Trophoblast cell (in vitro differentiated cells and primary cell): ENCODE results near the gene TNK1.
A peak's percentile ranks its signal among the peaks of the same experiment; 100 is the strongest.

Experiments used
- DNase-seq, 2 donors: peaks; one replicate each; pipeline ENCODE4 v3.0.0-alpha.2; 2016
- H2AFZ ChIP-seq: 2 replicates; pipeline ENCODE4 v1.6.1; 2013; ENCODE audit warnings: low read length, moderate library complexity, mild to moderate bottlenecking; ENCODE audit not compliant: insufficient read depth, poor library complexity
- H2AK5ac ChIP-seq: 2 replicates; pipeline ENCODE4 v1.6.1; 2013; ENCODE audit warnings: mild to moderate bottlenecking, low read length
- H2BK120ac ChIP-seq: 2 replicates; pipeline ENCODE4 v1.6.1; 2013; ENCODE audit warnings: low read length, mild to moderate bottlenecking, moderate library complexity; ENCODE audit not compliant: insufficient read depth, poor library complexity
- H2BK12ac ChIP-seq: 2 replicates; pipeline ENCODE4 v1.6.1; 2013; ENCODE audit warnings: mild to moderate bottlenecking, low read length, moderate library complexity
- H2BK5ac ChIP-seq: 2 replicates; pipeline ENCODE4 v1.6.1; 2013; ENCODE audit warnings: low read length, low read depth, moderate library complexity, mild to moderate bottlenecking; ENCODE audit not compliant: poor library complexity
- H3K14ac ChIP-seq: 2 replicates; pipeline ENCODE4 v1.6.1; 2013; ENCODE audit warnings: mild to moderate bottlenecking, low read length
- H3K18ac ChIP-seq: 2 replicates; pipeline ENCODE4 v1.6.1; 2013; ENCODE audit warnings: mild to moderate bottlenecking, low read length
- H3K23ac ChIP-seq: 2 replicates; pipeline ENCODE4 v1.6.1; 2013; ENCODE audit warnings: low read length
- H3K27ac ChIP-seq: 2 replicates; pipeline ENCODE4 v1.5.1; 2013; ENCODE audit warnings: low read depth, mild to moderate bottlenecking, inconsistent platforms, low read length, moderate library complexity
- H3K27me3 ChIP-seq: 2 replicates; pipeline ENCODE4 v1.6.1; 2013; ENCODE audit warnings: inconsistent platforms, mild to moderate bottlenecking, low read length, moderate library complexity; ENCODE audit not compliant: insufficient read depth
- H3K36me3 ChIP-seq, 2 experiments: 1 replicate in 1 of 2; 2 replicates in 1 of 2; pipeline ENCODE4 v1.6.1; 2013; ENCODE audit warnings: low read length in 2 of 2, mild to moderate bottlenecking in 2 of 2, moderate library complexity in 1 of 2; ENCODE audit not compliant: insufficient read depth in 2 of 2, control insufficient read depth in 1 of 2
- H3K4ac ChIP-seq: 2 replicates; pipeline ENCODE4 v1.6.1; 2013; ENCODE audit warnings: low read depth, mild to moderate bottlenecking, low read length, moderate library complexity
- H3K4me1 ChIP-seq, 2 experiments: 1 replicate in 1 of 2; 2 replicates in 1 of 2; pipeline ENCODE4 v1.6.1; 2013; ENCODE audit warnings: low read length in 2 of 2, mild to moderate bottlenecking in 2 of 2, moderate library complexity in 1 of 2; ENCODE audit not compliant: insufficient read depth in 2 of 2, control insufficient read depth in 1 of 2
- H3K4me2 ChIP-seq: 2 replicates; pipeline ENCODE4 v1.6.1; 2013; ENCODE audit warnings: inconsistent platforms, mild to moderate bottlenecking, low read length, moderate library complexity
- H3K4me3 ChIP-seq: 2 replicates; pipeline ENCODE4 v1.5.1; 2013; ENCODE audit warnings: mild to moderate bottlenecking, low read depth, low read length, inconsistent platforms
- H3K79me1 ChIP-seq: one replicate; pipeline ENCODE4 v1.6.1; 2013; ENCODE audit warnings: low read length
- H3K79me2 ChIP-seq: 2 replicates; pipeline ENCODE4 v1.6.1; 2013; ENCODE audit warnings: low read length, mild to moderate bottlenecking; ENCODE audit not compliant: control insufficient read depth, insufficient read depth, poor library complexity
- H3K9ac ChIP-seq: 2 replicates; pipeline ENCODE4 v1.6.1; 2013; ENCODE audit warnings: mild to moderate bottlenecking, low read length
- H3K9me3 ChIP-seq: 2 replicates; pipeline ENCODE4 v1.6.1; 2013; ENCODE audit warnings: low read depth, mild to moderate bottlenecking, control low read depth, inconsistent platforms, low read length; ENCODE audit not compliant: insufficient read depth
- H4K12ac ChIP-seq: 2 replicates; pipeline ENCODE4 v1.6.1; 2013; ENCODE audit warnings: low read depth, mild to moderate bottlenecking, low read length, moderate library complexity
- H4K8ac ChIP-seq: 2 replicates; pipeline ENCODE4 v1.6.1; 2013; ENCODE audit warnings: low read depth, mild to moderate bottlenecking, low read length, moderate library complexity
- H4K91ac ChIP-seq: one replicate; pipeline ENCODE4 v1.6.1; 2013; ENCODE audit warnings: low read depth, mild to moderate bottlenecking, low read length, moderate library complexity
- WGBS: extraction: QIAGEN DNeasy Blood & Tissue Kit; methylation state at CpG from one replicate; pipeline ENCODE4 v1.1.7; 2013; ENCODE audit warnings: missing lambda C conversion rate; ENCODE audit not compliant: insufficient read length, insufficient coverage; ENCODE audit errors: extremely low coverage; 5-methylcytosine and 5-hydroxymethylcytosine counted together

Gene TNK1

GRCh38 chr17:7437369-7437863 lies 56.5 kb downstream of the TNK1 start:
- peak overlapping the region; percentile 68 for H2AFZ ChIP-seq
- H3K4ac ChIP-seq, result no peak overlapping the region
- no peak overlapping the region for H3K14ac ChIP-seq
- no CpG with 5 or more reads among the region's 31 CpGs for WGBS
- H3K79me1 ChIP-seq, result peaks cover 18% of the 10 kb centered on the region
- H2BK120ac ChIP-seq, result no peak overlapping the region
- H4K91ac ChIP-seq, result peak overlapping the region; percentile 22
- no peak overlapping the region for H3K23ac ChIP-seq
- peaks cover 4% of the 10 kb centered on the region for H3K79me2 ChIP-seq
- peaks cover 18% of the 10 kb centered on the region for H3K27me3 ChIP-seq
- peak overlapping the region; percentile 94 for H3K4me2 ChIP-seq
- H3K27ac ChIP-seq, result no peak overlapping the region
- no peak overlapping the region for H4K12ac ChIP-seq
- H2BK12ac ChIP-seq, result no peak overlapping the region
- peak overlapping the region; percentile 38 for H3K18ac ChIP-seq
- H3K9ac ChIP-seq, result no peak overlapping the region
- no peaks in the 10 kb centered on the region for H3K36me3 ChIP-seq
- peak overlapping the region; percentile 32 for H2AK5ac ChIP-seq
- no peak overlapping the region for H3K4me3 ChIP-seq
- H4K8ac ChIP-seq, result no peak overlapping the region
- no peak overlapping the region for H2BK5ac ChIP-seq
- H3K9me3 ChIP-seq, result peaks cover 2% of the 10 kb centered on the region
- peaks cover 25 to 33% of the 10 kb centered on the region in 2 experiments for H3K4me1 ChIP-seq
- no peak for DNase-seq

GRCh38 chr17:7437950-7438614 lies 57.2 kb downstream of the TNK1 start:
- H3K9ac ChIP-seq, result peak overlapping the region; percentile 30
- H3K4me3 ChIP-seq, result peak overlapping the region; percentile 60
- peak overlapping the region; percentile 3 for H4K8ac ChIP-seq
- peaks cover 4% of the 10 kb centered on the region for H3K79me2 ChIP-seq
- H2BK12ac ChIP-seq, result no peak overlapping the region
- H3K27ac ChIP-seq, result no peak overlapping the region
- peak overlapping the region; percentile 19 for H3K18ac ChIP-seq
- H3K9me3 ChIP-seq, result peaks cover 2% of the 10 kb centered on the region
- H3K4me2 ChIP-seq, result peak overlapping the region; percentile 94
- WGBS, result no CpG with 5 or more reads among the region's 48 CpGs
- no peak overlapping the region for H3K14ac ChIP-seq
- peaks cover 25 to 33% of the 10 kb centered on the region in 2 experiments for H3K4me1 ChIP-seq
- no peak overlapping the region for H2BK5ac ChIP-seq
- peak in 1 of 2 donors; percentile 30 for DNase-seq
- no peaks in the 10 kb centered on the region for H3K36me3 ChIP-seq
- H4K91ac ChIP-seq, result no peak overlapping the region
- peak overlapping the region; percentile 6 for H2AFZ ChIP-seq
- H3K23ac ChIP-seq, result no peak overlapping the region
- H3K27me3 ChIP-seq, result peaks cover 18% of the 10 kb centered on the region
- no peak overlapping the region for H4K12ac ChIP-seq
- no peak overlapping the region for H2AK5ac ChIP-seq
- H3K4ac ChIP-seq, result peak overlapping the region; percentile 28
- H2BK120ac ChIP-seq, result no peak overlapping the region
- peaks cover 18% of the 10 kb centered on the region for H3K79me1 ChIP-seq

DNA sequence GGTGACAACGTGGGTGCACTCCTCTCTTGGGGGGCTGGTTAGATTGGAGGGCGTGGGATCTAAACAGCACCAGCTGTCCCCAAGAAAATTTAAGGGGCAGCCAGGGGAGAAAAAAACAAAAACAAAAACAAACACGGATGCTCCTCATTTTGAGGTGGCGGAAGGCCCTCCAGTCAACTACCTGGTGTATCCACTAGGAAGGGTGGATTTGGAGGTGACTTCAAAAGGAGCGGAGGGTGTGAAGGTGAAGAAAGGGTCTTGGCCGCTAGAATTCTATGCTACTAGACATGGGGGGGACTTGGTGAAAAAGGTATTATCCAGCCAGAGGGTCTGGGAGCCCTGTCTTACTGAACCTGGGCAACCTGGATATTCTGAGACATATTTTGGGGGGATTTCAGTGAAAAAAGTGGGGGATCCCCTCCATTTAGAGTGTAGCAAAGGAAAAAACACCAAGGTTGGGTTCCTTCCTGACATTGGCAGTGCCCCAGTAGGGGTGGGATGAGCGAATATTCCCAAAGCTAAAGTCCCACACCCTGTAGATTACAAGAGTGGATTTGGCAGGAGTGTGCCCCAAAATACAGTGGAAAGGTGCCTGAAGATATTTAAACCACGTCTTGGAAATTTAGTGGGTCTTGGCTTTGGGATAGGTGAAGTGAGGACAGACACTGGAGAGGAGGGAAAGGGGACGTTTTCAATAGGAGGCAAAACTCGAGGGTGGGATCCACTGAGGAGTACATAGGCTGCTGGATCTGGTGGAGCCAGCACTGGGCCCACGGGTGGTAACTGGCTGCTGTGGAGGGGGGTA lies 58.0 kb downstream of the TNK1 start:
- no CpG with 5 or more reads among the region's 11 CpGs for WGBS
- Histone ChIP-seq H3K79me1 (peaks cover 18% of the 10 kb centered on the region), H3K14ac (no peak overlapping the region), H4K8ac (no peak overlapping the region), H3K9ac (peak overlapping the region; percentile 11), H3K79me2 (peaks cover 4% of the 10 kb centered on the region), H3K27me3 (peaks cover 18% of the 10 kb centered on the region), H3K4me1 (peaks cover 25 to 33% of the 10 kb centered on the region in 2 experiments), H3K27ac (no peak overlapping the region), H2BK120ac (no peak overlapping the region), H2BK5ac (no peak overlapping the region), H2BK12ac (no peak overlapping the region), H4K12ac (no peak overlapping the region), H3K9me3 (peaks cover 2% of the 10 kb centered on the region), H3K36me3 (no peaks in the 10 kb centered on the region), H4K91ac (no peak overlapping the region), H2AK5ac (no peak overlapping the region), H3K4me3 (peak overlapping the region; percentile 60), H3K18ac (no peak overlapping the region), H3K4ac (no peak overlapping the region), H2AFZ (no peak overlapping the region), H3K23ac (no peak overlapping the region), H3K4me2 (peak overlapping the region; percentile 94)
- no peak for DNase-seq
